Endothelial cell of umbilical vein (primary cell): ENCODE data around the gene CSMD2. TPM values are rescaled to one million over a fixed set of nuclear protein-coding genes. Genes with fewer than 3 reads are reported as not detected.

Experiments
- BruUV-seq: library from RNA; stranded (reverse); fragments of 400-500 nt; replicated peaks from 2 replicates; lab custom pipeline; 2021; lab: Mats Ljungman, UMichigan
- CTCF ChIA-PET: fragments of 300-600, 350-600 bp; sonication (Branson Sonifier 250); formaldehyde crosslinking; loops from one replicate; lab custom pipeline; 2021; ENCODE audit warnings: antibody characterized with exemption, inconsistent platforms; lab: Charles Lee
- POLR2A ChIA-PET: fragments of 300-600, 350-600 bp; sonication (Branson Sonifier 250); formaldehyde crosslinking; loops from one replicate; lab custom pipeline; 2021; ENCODE audit warnings: antibody characterized with exemption, inconsistent platforms; lab: Charles Lee
- DNase-seq: peaks from one replicate; pipeline ENCODE4 v3.0.0-alpha.2; 2011; ENCODE audit warnings: low read depth, low spot score
- FAIRE-seq: peaks from 2 replicates; lab custom pipeline; 2011; peaks lifted over from hg19 to GRCh38; lab: Jason Lieb, UNC
- H2AFZ ChIP-seq: 2 replicates; pipeline ENCODE4 v1.6.0; 2012; ENCODE audit warnings: low read depth, low read length, control low read depth, inconsistent platforms
- H3K27ac ChIP-seq: 2 replicates; pipeline ENCODE4 v1.5.1; 2011; ENCODE audit warnings: low read depth, mild to moderate bottlenecking, control low read depth, low read length, moderate library complexity; ENCODE audit not compliant: insufficient read depth
- H3K27me3 ChIP-seq, 2 experiments: 2 replicates each; pipeline versions ENCODE4 v1.6.0 to v1.6.1; 2011; ENCODE audit warnings: low read length in 2 of 2, mixed read lengths in 1 of 2; ENCODE audit not compliant: control insufficient read depth in 2 of 2, insufficient read depth in 2 of 2
- H3K36me3 ChIP-seq, 2 experiments: 2 replicates in 1 of 2; 3 replicates in 1 of 2; pipeline ENCODE4 v1.5.1; 2011; ENCODE audit warnings: low read length in 2 of 2, mild to moderate bottlenecking in 1 of 2, moderate library complexity in 1 of 2; ENCODE audit not compliant: control insufficient read depth in 2 of 2, insufficient read depth in 2 of 2; ENCODE audit errors: extremely low read depth in 1 of 2
- H3K4me1 ChIP-seq: 3 replicates; pipeline ENCODE4 v1.5.1; 2011; ENCODE audit warnings: mild to moderate bottlenecking, low read length; ENCODE audit not compliant: control insufficient read depth, insufficient read depth; ENCODE audit errors: extremely low read depth
- H3K4me2 ChIP-seq: 2 replicates; pipeline ENCODE4 v1.6.1; 2011; ENCODE audit warnings: low read length, control low read depth, mixed read lengths; ENCODE audit not compliant: insufficient read depth
- H3K4me3 ChIP-seq, 3 experiments: fragments of 200-600 bp in 1 of 3; sonication (generic), shearing (Covaris generic) in 1 of 3; replicated peaks in 1 of 3; 2 replicates each; pipeline ENCODE4 v1.5.1; 2011 to 2016; ENCODE audit warnings: control low read depth in 3 of 3, low read length in 3 of 3, mild to moderate bottlenecking in 2 of 3, inconsistent platforms in 1 of 3, low read depth in 1 of 3, moderate library complexity in 1 of 3; ENCODE audit not compliant: insufficient read depth in 1 of 3
- H3K79me2 ChIP-seq: 2 replicates; pipeline ENCODE4 v1.6.0; 2012; ENCODE audit warnings: low read length, inconsistent platforms; ENCODE audit not compliant: control insufficient read depth, insufficient read depth
- H3K9ac ChIP-seq: replicated peaks from 2 replicates; pipeline ENCODE3; 2011; ENCODE audit warnings: low read length, control low read depth; ENCODE audit not compliant: insufficient read depth; ENCODE audit errors: extremely low read depth
- H3K9me1 ChIP-seq: replicated peaks from 3 replicates; pipeline ENCODE4 v1.6.0; 2011; ENCODE audit warnings: mild to moderate bottlenecking, low read length; ENCODE audit not compliant: control insufficient read depth, insufficient read depth; ENCODE audit errors: extremely low read depth
- H3K9me3 ChIP-seq: replicated peaks from 2 replicates; pipeline ENCODE4 v1.5.1; 2012; ENCODE audit warnings: low read length, inconsistent platforms; ENCODE audit not compliant: control insufficient read depth, insufficient read depth
- H4K20me1 ChIP-seq: replicated peaks from 2 replicates; pipeline ENCODE3; 2011; ENCODE audit warnings: mild to moderate bottlenecking, low read length; ENCODE audit not compliant: control insufficient read depth, insufficient read depth; ENCODE audit errors: extremely low read depth
- EZH2 ChIP-seq: IDR thresholded peaks from 2 replicates; pipeline ENCODE4 v1.6.1; 2012; ENCODE audit warnings: borderline replicate concordance, low read depth, mild to moderate bottlenecking, moderate library complexity, low read length, inconsistent platforms; ENCODE audit not compliant: severe bottlenecking
- FOS ChIP-seq: IDR thresholded peaks from 2 replicates; pipeline ENCODE4 v1.6.1; 2011; ENCODE audit warnings: mild to moderate bottlenecking, low read length, moderate library complexity, borderline replicate concordance; ENCODE audit not compliant: insufficient read depth
- GATA2 ChIP-seq: IDR thresholded peaks from 2 replicates; pipeline ENCODE4 v1.7.0; 2011; ENCODE audit warnings: low read depth, mild to moderate bottlenecking, moderate library complexity, mixed read lengths, low read length; ENCODE audit not compliant: insufficient read length, insufficient read depth
- JUN ChIP-seq: IDR thresholded peaks from 2 replicates; pipeline ENCODE4 v1.6.1; 2011; ENCODE audit warnings: borderline replicate concordance, low read depth; ENCODE audit not compliant: insufficient read length, insufficient read depth
- MYC ChIP-seq: IDR thresholded peaks from one replicate; pipeline ENCODE4 v1.6.1; 2011; ENCODE audit warnings: mild to moderate bottlenecking, low read depth, low read length
- POLR2A ChIP-seq: IDR thresholded peaks from 2 replicates; pipeline ENCODE4 v1.6.1; 2012; ENCODE audit warnings: low read depth, mild to moderate bottlenecking, control low read depth, low read length
- POLR2AphosphoS5 ChIP-seq: IDR thresholded peaks from 2 replicates; pipeline ENCODE4 v1.6.1; 2012; ENCODE audit warnings: low read depth, mild to moderate bottlenecking, control low read depth, low read length, moderate library complexity; ENCODE audit not compliant: insufficient read depth
- dilution Hi-C: fragments of 300-500 bp; cut with MboI; formaldehyde crosslinking; loops from one replicate; pipeline ENCODE4 v1.15.0; 2019; ENCODE audit warnings: low sequenced_read_pairs; ENCODE audit not compliant: extremely low pct_ligation_motif_present
- intact Hi-C: fragments of 100-400 bp; cut with micrococcal nuclease; formaldehyde crosslinking; loops from one replicate; pipeline ENCODE4 v1.10.0; 2022
- polyA plus RNA-seq, 4 experiments: library from polyadenylated mRNA; depleted of rRNA in 3 of 4; stranded (reverse) in 3 of 4; unstranded in 1 of 4; fragments of >200 nt; gene quantifications; 2 replicates each; pipeline versions ENCODE4 v1.2.1 to v1.2.3, GENCODE V29; 2011 to 2012; ENCODE audit warnings: missing spikeins in 1 of 4
- total RNA-seq: library from RNA; stranded (reverse); gene quantifications from 2 replicates; pipeline ENCODE4 v1.2.3, GENCODE V29; 2021
- TF ChIP-seq, protein P1 (sequence below): IDR thresholded peaks from 2 replicates; pipeline ENCODE4 v1.6.1; 2011; ENCODE audit not compliant: insufficient read depth, insufficient read length
- TF ChIP-seq, protein P2 (sequence below), 2 donors: IDR thresholded peaks; 1 replicate in 1 of 2; 2 replicates in 1 of 2; pipeline ENCODE4 v1.5.1; 2011; ENCODE audit warnings: low read length in 2 of 2, mild to moderate bottlenecking in 2 of 2, moderate library complexity in 2 of 2, control low read depth in 1 of 2, inconsistent platforms in 1 of 2, low read depth in 1 of 2; ENCODE audit not compliant: insufficient read depth in 1 of 2; ENCODE audit errors: extremely low read depth in 1 of 2

Gene CSMD2
- total and polyA plus RNA-seq, 2 donors (not counting 3 experiments of a cell fraction or from before 2014, with no cell fraction given), result under 0.01 TPM; not detected in 1

DNA sequence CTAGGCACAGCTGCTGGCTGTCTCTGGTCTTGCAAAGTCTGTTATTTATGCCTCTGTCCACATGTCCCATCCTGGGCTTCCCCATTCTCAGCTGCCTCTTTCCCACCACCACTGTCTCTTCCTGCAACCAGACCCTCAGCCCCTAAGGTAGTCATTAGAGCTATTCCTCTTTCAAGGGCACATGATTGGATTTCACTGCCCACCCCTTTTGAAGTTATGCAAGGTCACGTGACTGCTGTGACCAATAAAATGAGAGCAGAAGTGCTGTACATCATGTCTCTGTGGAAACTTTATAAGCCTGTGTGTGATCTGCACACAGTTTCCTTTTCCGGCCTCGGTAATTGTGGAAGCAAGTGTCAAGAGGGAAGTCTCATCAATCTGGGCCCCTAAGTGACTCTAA, 437.7 kb downstream of the CSMD2 start:
- Histone ChIP-seq H2AFZ (no peak overlapping the region), H3K36me3 (no peaks in the 10 kb centered on the region), H3K27ac (no peak overlapping the region), H3K4me1 (no peaks in the 10 kb centered on the region), H3K79me2 (no peaks in the 10 kb centered on the region), H3K9me3 (no peaks in the 10 kb centered on the region), H3K9me1 (no peaks in the 10 kb centered on the region), H3K4me2 (no peak overlapping the region), H3K27me3 (no peaks in the 10 kb centered on the region), H3K4me3 (no peak overlapping the region), H3K9ac (no peak overlapping the region), H4K20me1 (no peaks in the 10 kb centered on the region)
- DNase-seq (no peak), FAIRE-seq (no peak)
- no TSS peak for BruUV-seq
- dilution Hi-C loops (no loop called here), intact Hi-C loops (no loop called here)
- ChIA-PET POLR2A (no interaction called here), CTCF (no interaction called here)
- no peak for TF ChIP-seq POLR2A
- TF ChIP-seq POLR2AphosphoS5, result no peak
- TF ChIP-seq JUN, result no peak
- no peak for TF ChIP-seq GATA2
- no peak for TF ChIP-seq EZH2
- TF ChIP-seq, protein P1, sequence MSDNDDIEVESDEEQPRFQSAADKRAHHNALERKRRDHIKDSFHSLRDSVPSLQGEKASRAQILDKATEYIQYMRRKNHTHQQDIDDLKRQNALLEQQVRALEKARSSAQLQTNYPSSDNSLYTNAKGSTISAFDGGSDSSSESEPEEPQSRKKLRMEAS, result no peak
- TF ChIP-seq MYC, result no peak
- TF ChIP-seq FOS, result no peak
- TF ChIP-seq, protein P2, sequence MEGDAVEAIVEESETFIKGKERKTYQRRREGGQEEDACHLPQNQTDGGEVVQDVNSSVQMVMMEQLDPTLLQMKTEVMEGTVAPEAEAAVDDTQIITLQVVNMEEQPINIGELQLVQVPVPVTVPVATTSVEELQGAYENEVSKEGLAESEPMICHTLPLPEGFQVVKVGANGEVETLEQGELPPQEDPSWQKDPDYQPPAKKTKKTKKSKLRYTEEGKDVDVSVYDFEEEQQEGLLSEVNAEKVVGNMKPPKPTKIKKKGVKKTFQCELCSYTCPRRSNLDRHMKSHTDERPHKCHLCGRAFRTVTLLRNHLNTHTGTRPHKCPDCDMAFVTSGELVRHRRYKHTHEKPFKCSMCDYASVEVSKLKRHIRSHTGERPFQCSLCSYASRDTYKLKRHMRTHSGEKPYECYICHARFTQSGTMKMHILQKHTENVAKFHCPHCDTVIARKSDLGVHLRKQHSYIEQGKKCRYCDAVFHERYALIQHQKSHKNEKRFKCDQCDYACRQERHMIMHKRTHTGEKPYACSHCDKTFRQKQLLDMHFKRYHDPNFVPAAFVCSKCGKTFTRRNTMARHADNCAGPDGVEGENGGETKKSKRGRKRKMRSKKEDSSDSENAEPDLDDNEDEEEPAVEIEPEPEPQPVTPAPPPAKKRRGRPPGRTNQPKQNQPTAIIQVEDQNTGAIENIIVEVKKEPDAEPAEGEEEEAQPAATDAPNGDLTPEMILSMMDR (IDR thresholded peaks at IDR 0.05; ENCODE audit: extremely low read depth in 1 of 2, insufficient read depth in 1 of 2, low read depth in 1 of 2, low read length in 2 of 2), result no peak
